GM21786 (cell line): Measurements from ENCODE around the gene PHTF2.

Experiments used
- ATAC-seq: cut with Tn5 transposase; IDR thresholded peaks from one replicate; pipeline ENCODE4 v1.9.1; 2021; ENCODE audit not compliant: unreplicated experiment

PHTF2 gene

DNA sequence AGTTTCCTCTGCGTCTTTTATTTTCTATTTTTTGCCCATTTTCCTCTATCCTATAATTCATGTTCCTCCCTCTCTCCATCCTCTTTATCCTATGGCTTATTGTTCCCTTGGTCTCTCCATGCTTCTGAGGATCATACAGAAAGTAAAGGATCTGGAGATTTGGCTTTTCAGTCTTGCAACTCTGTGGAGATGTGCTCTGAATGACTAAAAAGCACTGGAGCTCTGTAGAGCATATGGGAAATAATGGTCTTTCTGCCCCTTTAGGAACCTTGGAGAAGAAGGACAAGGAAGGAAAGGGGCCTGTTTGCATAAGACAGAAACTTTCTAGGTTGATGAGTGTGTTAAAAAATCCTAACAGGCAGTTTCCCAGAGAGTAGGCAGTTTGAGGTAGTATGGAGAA lies 120.1 kb downstream of the PHTF2 start:
- ATAC-seq: no peak

DNA sequence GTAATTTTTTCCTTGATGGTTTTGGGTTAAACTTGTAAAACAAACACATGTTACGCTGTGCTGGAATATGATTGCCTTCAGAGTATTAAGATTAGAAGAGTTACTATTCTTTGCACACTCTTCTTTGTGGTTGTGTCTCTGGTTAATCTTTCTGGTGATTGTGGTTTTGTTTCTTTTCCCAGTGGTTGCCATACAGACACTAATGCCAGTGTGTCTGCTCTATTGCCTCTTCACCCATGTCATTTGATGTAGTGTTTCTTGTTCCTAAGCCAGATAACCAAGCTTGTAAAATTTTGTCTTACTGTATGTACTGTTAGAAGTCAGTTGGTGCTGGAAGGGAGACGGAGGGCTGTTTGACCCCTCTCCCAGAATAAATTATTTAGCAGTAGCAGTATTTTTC lies 124.8 kb downstream of the PHTF2 start:
- ATAC-seq: no peak

DNA sequence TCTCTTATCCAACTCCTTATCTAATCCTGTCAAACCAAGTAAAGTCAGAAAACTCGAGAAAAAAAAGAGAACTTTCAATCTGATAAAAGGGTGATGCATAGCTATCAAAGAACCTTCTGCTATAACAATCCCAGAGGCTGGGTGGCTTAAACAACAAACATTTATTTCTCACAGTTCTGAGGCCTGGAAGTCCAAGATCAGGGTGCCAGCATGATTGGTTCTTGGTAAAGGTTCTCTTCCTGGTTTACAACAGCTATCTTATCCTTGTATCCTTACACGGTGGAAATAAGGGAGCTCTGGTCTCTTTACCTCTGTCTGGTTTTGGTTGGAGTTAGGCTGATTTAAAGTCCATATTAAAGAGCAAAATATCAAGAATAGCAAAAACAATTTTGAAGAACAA lies 131.9 kb downstream of the PHTF2 start:
- no peak for ATAC-seq

DNA sequence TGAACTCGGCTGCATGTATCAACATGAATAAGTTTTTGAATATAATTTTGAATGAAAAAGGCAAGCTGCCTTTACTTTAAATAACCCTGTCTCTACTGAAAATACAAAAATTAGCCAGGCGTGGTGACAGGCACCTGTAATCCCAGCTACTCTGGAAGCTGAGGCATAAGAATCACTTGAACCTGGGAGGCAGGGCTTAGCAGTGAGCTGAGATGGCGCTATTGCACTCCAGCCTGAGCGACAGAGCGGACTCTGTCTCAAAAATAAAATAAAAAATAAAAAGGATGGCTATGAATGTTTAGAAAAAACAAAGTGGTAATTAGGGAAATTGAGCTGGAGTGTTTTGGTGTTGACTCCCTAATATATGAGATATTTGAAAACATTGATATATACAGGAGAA lies 133.3 kb downstream of the PHTF2 start:
- ATAC-seq: no peak

DNA sequence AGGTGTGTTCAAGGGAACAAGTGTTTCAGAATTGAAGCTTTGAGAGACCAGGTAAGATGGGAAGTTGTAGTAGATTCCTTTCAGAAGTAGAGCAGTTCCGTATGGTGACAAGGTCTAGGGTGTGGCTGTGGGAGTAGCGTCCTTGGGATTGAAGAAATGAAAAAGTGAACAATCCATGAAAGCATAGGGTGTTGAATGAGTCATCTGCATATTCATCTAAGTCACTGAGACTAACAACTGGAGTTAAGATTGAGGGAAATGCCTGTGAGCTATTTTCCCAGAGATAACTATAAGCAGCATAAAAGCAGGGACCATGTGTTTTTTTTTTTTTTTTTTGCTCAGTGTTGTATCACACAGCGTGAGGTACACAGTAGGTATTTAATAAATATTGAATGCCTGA lies 134.8 kb downstream of the PHTF2 start:
- ATAC-seq: no peak

DNA sequence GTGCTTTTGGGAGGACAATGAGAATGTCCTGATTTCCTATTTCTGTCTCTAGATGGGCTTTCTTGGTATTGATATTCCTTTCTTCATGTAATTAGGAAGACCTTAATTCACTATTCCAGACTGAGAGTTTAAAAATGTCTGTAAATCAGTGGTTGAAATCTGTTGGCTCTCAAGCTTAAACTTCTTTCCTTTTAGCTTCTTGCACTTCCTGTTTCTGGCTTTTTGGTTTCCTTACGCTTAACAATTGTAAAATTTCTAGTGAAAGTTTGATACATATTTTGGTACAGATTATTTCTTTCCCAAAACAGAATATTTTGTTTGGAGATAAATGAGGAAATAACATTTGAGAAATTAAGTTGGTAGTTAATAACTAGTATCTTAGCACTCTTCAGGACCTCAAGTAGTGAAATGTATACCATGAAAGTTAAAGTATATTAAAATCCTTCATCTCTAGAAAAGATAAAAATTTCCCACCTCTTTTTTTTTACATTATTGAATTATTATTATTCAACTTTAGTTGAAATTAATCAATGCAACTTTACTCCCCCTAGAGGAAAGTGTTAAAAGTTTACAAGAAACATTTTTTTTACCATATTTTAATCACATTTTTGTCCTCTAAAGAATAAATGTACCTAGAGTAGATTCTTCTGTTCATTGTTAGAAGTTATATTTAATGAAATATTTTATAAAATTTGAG lies 137.2 kb downstream of the PHTF2 start:
- ATAC-seq: no peak

DNA sequence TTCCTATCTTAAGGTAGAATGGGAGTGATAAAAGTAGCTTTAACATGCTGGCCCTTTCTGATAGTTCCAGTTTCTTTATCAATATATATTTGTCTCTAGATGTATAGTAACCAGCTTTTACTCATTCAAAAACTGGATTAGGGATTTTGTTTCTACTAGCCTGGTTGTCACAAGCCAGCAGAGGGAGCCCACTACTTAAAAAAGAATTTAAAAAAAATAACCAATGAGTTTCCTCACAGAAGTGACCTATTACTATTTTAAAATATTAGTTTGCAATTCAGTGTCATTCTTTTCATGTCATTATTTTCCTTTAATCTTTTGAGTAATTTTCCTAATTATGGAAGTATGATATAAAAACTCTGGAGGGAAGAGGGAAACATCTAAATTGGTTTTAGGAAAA lies 142.1 kb downstream of the PHTF2 start:
- peak; percentile 47 for ATAC-seq

DNA sequence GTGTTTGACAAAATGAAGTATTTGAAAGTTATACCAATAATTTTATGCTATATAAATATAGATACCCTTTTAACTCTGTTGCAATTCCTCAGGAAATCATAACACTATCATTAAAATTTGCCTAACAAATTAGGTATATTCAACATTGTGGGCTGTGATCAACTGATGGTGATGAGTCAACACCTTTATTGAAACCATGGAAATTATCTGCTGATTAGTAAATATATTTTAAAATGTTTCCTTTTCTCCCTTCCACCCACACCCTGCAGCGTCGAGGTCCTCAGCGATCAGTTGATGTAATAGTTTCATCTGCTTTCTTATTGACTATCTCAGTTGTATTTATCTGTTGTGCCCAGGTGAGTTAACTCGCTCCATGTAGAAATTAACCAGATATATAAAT lies 143.9 kb downstream of the PHTF2 start:
- ATAC-seq: no peak

DNA sequence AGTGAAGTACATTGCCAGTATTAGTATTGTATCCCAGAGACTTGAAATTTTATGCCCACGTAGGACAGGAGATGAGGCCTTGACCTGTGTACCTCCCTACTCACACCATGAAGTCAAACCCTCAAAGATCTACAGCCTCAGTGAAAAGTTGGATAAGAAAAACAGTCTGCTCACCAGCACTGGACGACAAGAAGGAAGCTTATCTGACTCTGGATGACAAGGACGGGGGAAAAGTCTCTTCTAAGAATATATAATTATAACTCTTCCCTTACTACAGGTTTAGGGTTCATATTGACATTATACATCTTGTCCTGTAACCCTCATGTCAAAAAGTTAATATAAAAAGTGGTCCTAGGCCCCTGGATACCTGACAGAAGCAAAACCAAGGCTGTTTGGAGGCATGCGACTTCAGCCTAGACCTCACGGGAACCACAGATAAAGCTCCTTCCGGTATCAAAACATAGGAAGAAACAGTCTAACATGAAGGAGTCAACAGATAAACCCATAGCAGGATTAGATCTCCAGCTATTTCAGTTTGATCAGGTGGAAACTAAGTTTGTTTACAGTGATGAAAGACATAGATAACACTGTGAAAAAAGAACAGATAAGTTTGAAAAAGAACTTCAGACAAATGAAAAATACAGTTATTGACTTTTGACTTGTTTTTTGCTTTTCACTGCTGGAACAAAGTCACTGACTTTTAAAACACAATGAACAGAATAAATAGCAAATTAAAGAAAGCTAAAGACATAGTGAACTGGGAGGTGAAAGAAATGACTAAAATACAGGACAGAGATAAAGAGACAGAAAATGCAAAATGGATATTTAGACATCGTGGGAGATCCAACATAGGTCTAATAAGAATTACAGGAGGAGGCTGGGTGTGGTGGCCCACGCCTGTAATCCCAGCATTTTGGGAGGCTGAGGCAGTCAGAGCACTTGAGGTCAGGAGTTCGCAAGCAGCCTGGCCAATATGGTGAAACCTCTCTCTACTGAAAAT lies 145.9 kb downstream of the PHTF2 start:
- ATAC-seq: no peak

DNA sequence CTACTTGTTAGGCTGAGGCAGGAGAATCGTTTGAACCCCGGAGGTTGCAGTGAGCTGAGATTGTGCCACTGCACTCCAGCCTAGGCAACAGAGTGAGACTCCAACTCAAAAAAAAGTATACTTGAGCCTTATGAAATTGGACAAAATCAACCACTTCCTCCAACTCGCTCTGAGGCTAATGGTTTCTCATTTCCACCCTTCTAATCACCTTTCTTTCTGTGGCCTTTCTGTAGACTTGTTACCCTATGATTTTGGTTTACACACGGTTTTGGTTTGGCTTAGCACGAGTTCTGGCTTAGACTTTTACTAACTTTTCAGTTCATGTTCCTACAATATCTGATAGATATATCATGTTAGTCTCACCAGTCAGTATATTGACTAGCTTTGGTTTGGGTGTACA lies 152.0 kb downstream of the PHTF2 start:
- ATAC-seq: no peak

DNA sequence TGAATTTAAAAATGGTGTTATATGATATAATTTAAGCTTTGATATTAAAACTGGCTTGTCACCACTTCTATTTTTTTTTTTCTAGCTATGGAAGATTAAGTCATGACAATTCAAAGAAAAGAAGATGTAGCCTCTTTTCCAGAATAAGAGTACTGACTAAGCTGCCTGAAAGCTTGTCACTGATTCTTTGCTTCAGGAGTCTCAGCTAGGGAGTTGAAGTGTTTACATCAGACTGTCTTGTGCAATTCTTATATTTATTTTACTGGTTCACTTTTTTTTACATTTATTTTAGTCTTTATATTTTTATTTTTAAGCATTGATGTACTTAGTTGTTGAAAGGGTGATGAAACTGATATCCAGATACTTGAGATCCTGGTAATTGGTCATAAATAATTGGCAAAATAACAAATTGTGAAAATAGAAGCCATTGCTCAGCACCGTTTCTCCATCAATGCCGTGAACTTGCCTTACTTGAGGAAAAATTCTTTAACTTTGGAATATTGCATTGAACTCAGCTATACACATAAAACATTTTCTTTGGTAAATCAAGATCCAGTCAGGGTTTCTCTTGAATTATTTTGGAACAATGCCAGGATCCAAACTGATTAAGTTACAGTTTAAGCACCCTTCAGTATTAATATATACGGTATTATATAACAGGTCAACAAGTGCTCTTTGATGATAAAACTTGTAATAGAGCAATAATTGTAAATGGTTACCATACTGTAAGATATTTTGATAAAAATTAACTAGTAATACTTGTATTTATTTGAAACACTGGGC lies 156.4 kb downstream of the PHTF2 start:
- ATAC-seq: no peak

DNA sequence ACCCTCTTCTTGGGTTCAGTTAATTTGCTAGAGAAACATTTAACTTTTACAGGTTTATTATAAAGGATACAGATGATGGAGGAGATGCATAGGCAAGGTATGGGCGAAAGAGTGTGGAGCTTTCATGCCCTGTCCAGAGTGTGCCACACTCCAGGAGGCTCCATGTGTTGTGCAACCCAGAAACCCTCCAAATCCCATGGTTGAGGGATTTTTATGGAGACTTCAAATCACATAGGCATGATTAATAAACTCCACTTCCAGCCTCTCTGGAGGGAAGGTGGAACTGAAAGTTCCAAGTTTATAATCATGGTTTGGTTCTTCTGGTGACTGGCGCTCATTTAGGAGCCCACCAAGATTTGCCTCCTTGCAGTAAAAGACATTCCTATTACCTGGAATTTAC lies 159.9 kb downstream of the PHTF2 start:
- ATAC-seq: no peak

DNA sequence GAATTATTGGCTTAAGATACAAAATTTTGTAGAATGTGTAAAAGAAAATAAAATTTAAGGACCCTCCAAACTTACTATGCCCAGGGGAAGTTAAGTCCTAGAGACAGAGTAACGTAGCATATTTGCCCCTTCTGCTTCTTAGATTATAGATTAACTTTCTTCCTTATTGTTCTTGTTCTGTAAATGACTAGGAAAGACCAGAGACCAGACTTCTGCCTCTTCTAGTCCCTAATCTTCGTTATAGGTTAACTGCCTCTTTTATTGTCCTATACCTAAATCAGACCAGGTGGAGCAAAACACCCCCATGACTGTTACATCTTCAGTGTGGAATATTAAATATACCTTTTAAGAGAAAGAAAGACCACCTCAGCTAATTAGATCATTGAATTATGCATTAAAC lies 160.5 kb downstream of the PHTF2 start:
- ATAC-seq: no peak

DNA sequence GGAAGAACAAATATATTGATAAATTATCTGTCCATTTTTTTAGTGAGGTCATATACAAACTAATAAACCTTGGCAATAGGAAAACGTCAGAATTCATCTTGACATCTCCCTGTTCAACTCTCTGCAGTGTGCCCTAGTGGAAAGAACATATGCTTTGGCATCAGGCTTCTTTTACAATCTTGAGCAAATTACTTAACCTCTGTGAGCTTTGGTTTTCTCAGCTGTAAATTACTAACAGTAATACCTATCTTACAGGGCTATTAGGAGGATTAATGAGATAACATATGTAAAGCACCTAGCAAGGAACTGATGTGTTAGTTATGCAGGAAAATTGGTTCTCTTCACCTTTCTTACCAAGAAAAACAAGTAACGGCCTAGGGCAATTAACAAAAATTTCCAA lies 161.8 kb downstream of the PHTF2 start:
- ATAC-seq: no peak

DNA sequence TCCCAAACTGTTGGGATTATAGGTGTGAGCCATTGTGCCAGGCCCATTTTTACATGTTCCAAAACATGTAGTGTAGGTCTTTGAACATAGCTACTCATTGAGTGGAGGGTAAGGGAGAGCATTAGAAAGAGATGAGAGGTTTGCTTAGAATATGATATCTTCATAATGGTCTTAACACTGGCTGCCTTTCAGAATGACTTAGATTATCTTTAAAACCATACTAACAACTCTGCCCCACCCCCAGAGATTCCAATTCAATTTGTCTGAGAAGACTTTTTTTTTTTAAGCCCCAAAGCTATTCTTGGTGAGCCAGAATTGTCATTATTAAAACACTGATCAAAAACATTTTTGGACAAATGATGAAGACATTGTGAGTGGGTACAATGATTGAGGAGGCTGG lies 168.9 kb downstream of the PHTF2 start:
- ATAC-seq: no peak

DNA sequence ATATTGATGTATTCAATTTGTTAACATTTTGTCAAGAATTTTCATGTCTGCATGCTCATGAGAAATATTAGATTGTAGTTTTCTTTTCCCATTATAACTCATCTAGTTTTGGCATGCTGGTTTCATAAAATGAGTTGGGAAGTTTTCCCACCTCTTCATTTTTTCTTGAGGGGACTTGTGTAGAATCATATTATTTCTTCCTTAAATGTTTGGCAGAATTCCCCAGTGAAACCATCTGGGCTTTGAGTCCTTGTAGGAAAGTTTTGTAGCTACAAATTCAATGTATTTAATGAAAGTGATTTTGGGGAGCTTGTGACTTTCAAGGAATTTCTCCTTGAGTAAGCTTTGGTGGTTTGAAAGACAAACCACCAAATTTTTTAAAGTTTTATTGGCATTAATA lies 173.2 kb downstream of the PHTF2 start:
- ATAC-seq: no peak

DNA sequence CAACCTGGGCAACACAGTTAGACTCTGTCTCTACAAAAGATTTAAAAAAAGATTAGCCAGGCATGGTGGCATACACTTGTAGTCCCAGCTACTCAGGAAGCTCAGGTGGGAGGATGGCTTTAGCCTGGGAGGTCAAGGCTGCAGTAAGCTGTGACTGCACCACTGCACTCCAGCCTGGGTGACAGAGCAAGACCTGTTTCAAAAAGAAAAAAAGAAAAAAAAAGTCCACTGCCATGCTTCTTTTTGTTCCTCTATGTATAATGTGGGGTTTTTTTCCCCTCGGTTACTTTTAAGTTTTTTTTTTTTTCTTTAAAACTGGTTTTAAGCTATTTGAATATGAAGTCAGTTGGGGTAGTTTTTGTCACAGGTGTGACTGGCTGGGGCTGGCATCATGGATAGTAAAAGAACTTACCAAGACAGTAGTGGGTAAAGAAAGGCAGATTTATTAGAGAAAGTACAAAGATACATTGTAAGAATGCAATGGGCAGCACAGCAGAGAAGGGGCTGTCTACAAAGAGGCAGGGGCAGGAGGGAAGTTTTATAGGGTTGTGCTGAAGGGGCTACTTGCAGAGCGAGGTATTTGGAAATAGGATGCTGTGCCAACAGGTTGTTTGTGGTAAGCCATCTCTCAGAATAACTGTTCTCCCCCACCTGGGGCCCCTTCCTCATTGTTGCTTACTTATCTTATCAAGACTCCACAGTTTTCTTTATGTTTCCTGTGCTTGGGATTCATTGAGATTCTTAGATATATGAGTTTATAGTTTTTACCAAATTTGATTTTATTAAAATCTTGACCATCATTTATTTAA lies 177.3 kb downstream of the PHTF2 start:
- no peak for ATAC-seq

DNA sequence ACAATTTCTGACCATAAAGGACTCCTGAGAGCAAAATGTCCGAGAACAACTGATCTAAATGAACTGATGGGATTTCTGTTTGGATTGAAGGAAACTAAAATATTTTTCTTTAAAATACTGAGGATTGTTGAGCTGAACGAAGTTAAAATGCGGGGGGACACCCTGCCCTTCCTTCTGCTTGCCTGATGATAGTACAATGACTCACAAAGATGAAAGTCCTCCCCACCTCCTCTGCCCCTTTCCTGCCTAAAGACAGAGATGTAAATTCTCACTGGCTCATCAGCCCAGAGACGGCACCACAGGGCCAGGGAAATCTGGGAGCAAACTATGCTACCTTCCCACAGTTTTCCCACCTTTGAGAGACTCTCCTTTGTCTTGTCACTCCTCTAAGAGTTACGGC lies 180.6 kb downstream of the PHTF2 start:
- ATAC-seq: no peak

DNA sequence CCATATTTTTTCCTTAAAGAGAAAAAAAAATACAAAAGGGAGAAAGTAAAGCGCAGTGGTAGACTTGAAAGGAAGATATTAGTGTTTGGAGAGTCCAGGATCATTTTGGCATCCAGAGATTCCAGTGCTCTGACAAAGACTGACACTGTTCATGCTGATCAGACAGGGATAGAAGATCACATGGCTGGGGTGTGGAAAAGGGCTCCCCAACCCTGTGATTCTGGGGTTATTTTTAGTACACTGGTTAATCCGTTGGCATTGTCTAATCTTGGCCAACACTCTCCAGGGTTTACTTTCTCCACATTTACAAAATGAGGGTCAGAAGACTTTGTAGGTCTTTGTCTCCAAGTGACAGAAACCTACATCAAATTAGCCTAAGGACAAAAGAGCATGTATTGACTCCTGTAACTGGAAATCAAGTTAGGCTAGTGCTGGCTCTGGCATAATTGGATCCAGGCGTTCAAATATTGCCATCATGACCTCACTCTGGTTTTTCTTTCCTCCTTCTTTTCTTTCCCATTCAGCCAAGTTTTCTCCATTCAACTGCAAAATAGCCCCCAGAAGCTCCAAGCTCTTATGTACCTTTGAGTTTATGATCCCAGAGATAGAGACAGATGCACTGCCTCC lies 181.6 kb downstream of the PHTF2 start:
- no peak for ATAC-seq

DNA sequence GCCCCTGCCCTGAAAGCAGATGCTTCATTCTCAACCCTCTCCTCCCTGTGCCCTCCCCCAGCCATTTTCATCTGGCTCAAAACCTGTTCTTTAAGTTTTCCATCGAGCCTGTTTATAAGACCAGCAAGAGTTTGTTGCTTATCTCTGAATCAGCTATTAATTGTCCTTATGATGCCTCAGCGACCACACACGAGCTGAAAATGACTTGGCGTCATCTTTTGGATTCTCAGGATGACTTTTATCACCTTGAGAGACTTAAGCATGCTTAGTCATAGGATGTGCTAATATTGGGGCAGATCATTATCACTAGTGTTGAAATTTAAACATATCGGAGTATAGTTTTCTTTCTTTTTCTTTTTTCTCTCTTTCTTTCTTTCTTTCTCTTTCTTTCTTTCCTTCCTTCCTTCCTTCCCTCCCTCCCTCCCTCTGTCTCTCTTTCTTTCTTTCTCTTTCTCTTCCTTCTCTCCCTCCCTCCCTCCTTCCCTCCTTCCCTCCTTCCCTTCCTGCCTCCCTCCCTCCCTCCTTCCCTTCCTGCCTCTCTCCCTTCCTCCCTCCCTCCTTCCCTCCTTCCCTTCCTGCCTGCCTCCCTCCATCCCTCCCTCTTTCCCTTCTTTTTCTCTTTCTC lies 184.5 kb downstream of the PHTF2 start:
- no peak for ATAC-seq
